ENCODE data around the gene SLC25A25. TPM values are rescaled to one million over a fixed set of nuclear protein-coding genes. Genes with fewer than 3 reads are reported as not detected.

The SLC25A25 gene
- total and polyA plus RNA-seq, 10 of the 15 experiments (the other 5 are each of a cell fraction or from before 2014, with no cell fraction given) = 0.04 to 17.1 (median 12.4) TPM; not detected in 1

GRCh38 chr9:128101231-128101661 lies 33.2 kb downstream of the SLC25A25 start:
- SMC1A ChIA-PET (ENCODE audit: uncharacterized antibody, unreplicated experiment) = no interaction called here
- POLR2A ChIA-PET = no interaction called here
- intact Hi-C loops (cut with micrococcal nuclease; ENCODE audit: unreplicated experiment) = no loop called here
- RAD21 ChIA-PET (ENCODE audit: unreplicated experiment) = no interaction called here
- CTCF ChIA-PET = interaction anchor here (1.0 kb wide), 1 partner anchor 15 kb away, joined by 3 read pairs; no protein-coding TSS in a partner anchor
- Histone ChIP-seq H3K9ac (ENCODE audit: control insufficient read depth, insufficient read depth, low read length) (no peak overlapping the region), H3K27ac (ENCODE audit: control insufficient read depth, insufficient read depth) (no peak overlapping the region), H3K9me3 (replicated peaks; ENCODE audit: control insufficient read depth, insufficient read depth, low read length) (no peaks in the 10 kb centered on the region), H3K79me2 (ENCODE audit: control insufficient read depth, insufficient read depth, low read length) (peaks cover 13% of the 10 kb centered on the region), H4K20me1 (ENCODE audit: control insufficient read depth, insufficient read depth) (no peaks in the 10 kb centered on the region), H3K4me2 (ENCODE audit: control insufficient read depth, insufficient read depth) (no peak overlapping the region), H2AFZ (ENCODE audit: control insufficient read depth, low read depth, low read length) (no peak overlapping the region), H3K4me1 (ENCODE audit: control insufficient read depth, insufficient read depth, low read length) (no peaks in the 10 kb centered on the region), H3K36me3 (ENCODE audit: control insufficient read depth in 2 of 2, insufficient read depth in 2 of 2, low read length in 1 of 2) (peaks cover 21 to 35% of the 10 kb centered on the region in 2 experiments; a peak in 3 of 4 replicates), H3K27me3 (replicated peaks in 1 of 2; ENCODE audit: control insufficient read depth in 2 of 2, insufficient read depth in 2 of 2, low read length in 1 of 2) (no peaks in the 10 kb centered on the region), H3K4me3 (no peak overlapping the region)
- in situ Hi-C loops (cut with MboI) = no loop called here
- BruUV-seq (replicated peaks) = no TSS peak
- 98% methylated on average over 12 of the region's 12 CpGs for WGBS (ENCODE audit: insufficient coverage, insufficient replicate concordance, low lambda C conversion rate, missing lambda C conversion rate)
- DNase-seq (ENCODE audit: low read depth, low spot score) (no peak), ATAC-seq (no peak), FAIRE-seq (no peak)
- TF ChIP-seq RFX5 (IDR thresholded peaks at IDR 0.05; ENCODE audit: low read depth, low read length) (no peak), POLR2AphosphoS2 (IDR thresholded peaks at IDR 0.05; ENCODE audit: low read depth, low read length) (no peak), ZBTB4 (CRISPR knock-in tag; IDR thresholded peaks at IDR 0.05) (no peak), EZH2 (IDR thresholded peaks at IDR 0.05; ENCODE audit: borderline replicate concordance, control insufficient read depth, low read depth, low read length) (no peak), RAD21 (IDR thresholded peaks at IDR 0.05; ENCODE audit: insufficient read depth, low read depth, low read length) (no peak), RCOR1 (conservative IDR thresholded peaks at IDR 0.05; ENCODE audit: low read depth, low read length) (no peak), MYB (IDR thresholded peaks at IDR 0.05; ENCODE audit: borderline replicate concordance, low read depth, low read length) (no peak), ZZZ3 (IDR thresholded peaks at IDR 0.05; ENCODE audit: control insufficient read depth, insufficient read length, low read depth) (no peak)

All from GM12878 (cell line).